Osteocyte (in vitro differentiated cells): Measurements from ENCODE around the gene ACY1. TPM values are rescaled to one million over a fixed set of nuclear protein-coding genes. Genes with fewer than 3 reads are reported as not detected.

ENCODE experiments used
- DNase-seq: peaks from one replicate; pipeline ENCODE4 v3.0.0; 2021; ENCODE audit warnings: mixed read lengths; ENCODE audit not compliant: unreplicated experiment; ENCODE audit errors: extremely low spot score
- H3K27ac Mint-ChIP-seq: one replicate; pipeline ENCODE4 v1.8.0; 2021; ENCODE audit warnings: mild to moderate bottlenecking, mixed read lengths; ENCODE audit not compliant: unreplicated experiment
- H3K27me3 Mint-ChIP-seq: one replicate; pipeline ENCODE4 v1.8.0; 2021; ENCODE audit warnings: mixed read lengths; ENCODE audit not compliant: unreplicated experiment
- H3K36me3 Mint-ChIP-seq: one replicate; pipeline ENCODE4 v1.8.0; 2021; ENCODE audit warnings: mixed read lengths; ENCODE audit not compliant: unreplicated experiment
- H3K4me1 Mint-ChIP-seq: one replicate; pipeline ENCODE4 v1.8.0; 2021; ENCODE audit warnings: mixed read lengths; ENCODE audit not compliant: unreplicated experiment
- H3K4me3 Mint-ChIP-seq: one replicate; pipeline ENCODE4 v1.8.0; 2021; ENCODE audit warnings: mild to moderate bottlenecking, moderate library complexity, mixed read lengths; ENCODE audit not compliant: unreplicated experiment
- H3K9me3 Mint-ChIP-seq: one replicate; pipeline ENCODE4 v1.8.0; 2021; ENCODE audit warnings: mixed read lengths; ENCODE audit not compliant: unreplicated experiment
- CTCF ChIP-seq: fragments of 200-600 bp; sonication (generic); IDR thresholded peaks from 2 replicates; pipeline ENCODE4 v1.5.0; 2021; ENCODE audit warnings: antibody characterized with exemption, mild to moderate bottlenecking, moderate library complexity
- total RNA-seq: library from RNA; stranded (reverse); gene quantifications from 2 replicates; pipeline ENCODE4 v1.2.1, GENCODE V29; 2021

ACY1 gene
- total RNA-seq, 1 donor from 2014 or later: 40.1 TPM

GRCh38 chr3:51974963-51975851 lies 8.1 kb upstream of the ACY1 start, which contains the start of gene ABHD14A:
Gene ABHD14A (plus strand): TSS chr3:51975064. CDS start chr3:51975136, 72 bp downstream.
- Mint-ChIP-seq H3K9me3 (no peaks in the 10 kb centered on the region), H3K27ac (peak within 1 kb of the TSS; percentile 93), H3K27me3 (no peaks in the 10 kb centered on the region), H3K36me3 (no peaks in the 10 kb centered on the region), H3K4me1 (peaks cover 21% of the 10 kb centered on the region), H3K4me3 (peak within 1 kb of the TSS; percentile 95)
- DNase-seq: no peak
- TF ChIP-seq CTCF: no peak

- H3K9me3 Mint-ChIP-seq: no peaks in the 10 kb centered on the region
- H3K27me3 Mint-ChIP-seq: no peaks in the 10 kb centered on the region
- H3K36me3 Mint-ChIP-seq: no peaks in the 10 kb centered on the region
- peak overlapping the region; percentile 95 for H3K4me3 Mint-ChIP-seq
- H3K27ac Mint-ChIP-seq: peak overlapping the region; percentile 50
- no peak for TF ChIP-seq CTCF
- peaks cover 21% of the 10 kb centered on the region for H3K4me1 Mint-ChIP-seq
- DNase-seq: no peak
These were observed 7.3 kb upstream of the ACY1 start for GRCh38 chr3:51975852-51976549.

- no peak for DNase-seq
- H3K36me3 Mint-ChIP-seq: no peaks in the 10 kb centered on the region
- H3K27ac Mint-ChIP-seq: no peak overlapping the region
- H3K4me3 Mint-ChIP-seq: no peak overlapping the region
- TF ChIP-seq CTCF: no peak
- no peaks in the 10 kb centered on the region for H3K27me3 Mint-ChIP-seq
- H3K4me1 Mint-ChIP-seq: peaks cover 28% of the 10 kb centered on the region
- no peaks in the 10 kb centered on the region for H3K9me3 Mint-ChIP-seq
These were observed 5.7 kb upstream of the ACY1 start for GRCh38 chr3:51977446-51978142.

- Mint-ChIP-seq H3K9me3 (no peaks in the 10 kb centered on the region), H3K27ac (no peak overlapping the region), H3K27me3 (no peaks in the 10 kb centered on the region), H3K36me3 (no peaks in the 10 kb centered on the region), H3K4me1 (peaks cover 32% of the 10 kb centered on the region), H3K4me3 (no peak overlapping the region)
- DNase-seq: no peak
- TF ChIP-seq CTCF: no peak
These were observed 5.2 kb upstream of the ACY1 start for GRCh38 chr3:51978143-51978502.
